Uterus (tissue), 2 donors: ENCODE measurements around the gene WAC.

ENCODE experiments used
- CTCF ChIP-seq, 4 experiments: fragments of 200-600 bp in 2 of 4; fragments of 450-650 bp in 2 of 4; sonication (generic) in 2 of 4; IDR thresholded peaks; one replicate each; pipeline ENCODE4 v1.5.1; 2016 to 2019; ENCODE audit warnings: antibody characterized with exemption in 4 of 4, mild to moderate bottlenecking in 2 of 4, moderate library complexity in 1 of 4
- POLR2A ChIP-seq, 2 donors: fragments of 450-650 bp; IDR thresholded peaks; one replicate each; pipeline ENCODE4 v1.6.1; 2016; ENCODE audit warnings: antibody characterized with exemption in 2 of 2, mild to moderate bottlenecking in 1 of 2, moderate library complexity in 1 of 2

DNA sequence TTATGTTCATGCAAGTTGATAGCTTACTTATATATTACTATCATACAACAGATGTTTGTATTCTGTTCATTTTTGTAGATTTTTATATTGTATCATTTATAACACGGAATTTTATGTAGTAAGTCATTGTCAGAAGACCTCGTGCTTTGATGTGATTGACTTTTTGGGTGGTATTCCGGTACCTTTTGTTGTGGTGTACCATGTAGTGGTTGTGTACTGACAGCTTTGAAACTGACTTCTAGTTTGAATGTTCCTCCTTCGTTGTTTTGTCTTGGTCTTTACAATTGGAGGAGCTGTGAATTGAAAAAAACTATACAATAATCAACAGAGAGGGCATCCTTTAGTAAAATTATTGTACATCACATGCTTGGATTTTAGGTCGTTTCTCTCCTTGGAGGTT is 61.5 kb downstream of the WAC start:
- TF ChIP-seq POLR2A (IDR thresholded peaks at IDR 0.05) (no peak), CTCF (IDR thresholded peaks at IDR 0.05) (no peak)
